ENCODE measurements around the gene EIF2S2.

EIF2S2 gene

GRCh38 chr20:34061695-34062094 lies 50.3 kb downstream of the EIF2S2 start:
- DNase-seq: no peak

- no peak for DNase-seq
Measured at GRCh38 chr20:34060970-34061369, 51.1 kb downstream of the EIF2S2 start.

DNA sequence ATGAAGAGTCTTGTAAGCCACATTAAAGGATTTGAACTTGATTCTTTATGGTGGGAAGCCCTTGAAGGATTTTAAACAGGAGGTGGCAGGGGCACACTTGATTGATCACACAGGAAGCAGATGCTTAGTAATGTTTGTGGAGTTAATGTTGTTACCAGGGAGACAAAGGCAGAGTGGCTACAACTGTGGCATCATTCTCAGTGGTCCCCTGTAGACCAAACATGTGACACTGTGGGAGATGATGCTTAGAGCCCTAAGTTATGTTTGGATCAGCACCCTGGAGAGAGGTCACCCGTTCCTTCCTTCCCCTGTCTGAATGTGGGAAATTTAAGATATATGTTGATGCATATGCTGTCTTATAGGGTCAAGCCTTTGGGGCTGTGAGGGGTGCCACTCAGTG lies 53.2 kb downstream of the EIF2S2 start:
- DNase-seq: no peak

DNA sequence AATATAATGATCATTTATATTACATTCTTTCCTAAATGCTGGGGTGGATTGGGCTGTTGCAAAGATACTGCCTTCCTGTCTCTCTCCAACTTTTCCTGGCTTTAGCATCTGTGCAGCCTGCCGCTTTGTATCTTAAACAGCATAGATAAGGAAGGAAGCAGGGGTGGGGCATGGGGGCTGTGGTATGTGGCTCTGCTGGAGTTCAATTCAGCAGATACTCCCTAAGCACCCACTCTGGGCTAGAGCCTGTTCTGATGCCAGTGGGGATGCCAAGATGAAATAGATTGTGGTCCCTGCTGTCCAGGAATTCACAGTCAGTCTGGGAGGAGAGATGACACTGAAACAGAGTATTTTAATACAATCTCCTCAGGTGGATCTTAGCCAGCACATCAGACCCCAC lies 56.8 kb downstream of the EIF2S2 start:
- DNase-seq: no peak

DNA sequence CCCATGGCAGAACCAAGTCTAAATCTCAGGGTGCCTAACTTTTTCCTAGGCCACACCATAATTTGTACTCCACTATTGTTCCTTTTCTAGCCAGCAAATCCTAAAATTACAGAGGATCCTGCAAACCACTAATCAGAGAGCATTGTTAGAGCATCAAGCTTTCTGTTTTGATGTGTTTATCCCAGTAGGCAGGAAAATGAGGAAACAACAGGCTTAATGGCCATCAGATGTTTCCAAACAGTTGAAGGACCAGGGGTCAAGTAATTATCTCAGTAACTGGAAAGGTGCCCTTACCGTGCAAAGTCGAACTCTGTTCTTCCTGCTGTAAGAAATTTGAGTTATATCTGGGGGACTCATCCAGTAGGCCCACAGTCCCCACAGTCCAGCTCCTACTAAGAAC lies 59.6 kb downstream of the EIF2S2 start:
- DNase-seq: no peak

DNA sequence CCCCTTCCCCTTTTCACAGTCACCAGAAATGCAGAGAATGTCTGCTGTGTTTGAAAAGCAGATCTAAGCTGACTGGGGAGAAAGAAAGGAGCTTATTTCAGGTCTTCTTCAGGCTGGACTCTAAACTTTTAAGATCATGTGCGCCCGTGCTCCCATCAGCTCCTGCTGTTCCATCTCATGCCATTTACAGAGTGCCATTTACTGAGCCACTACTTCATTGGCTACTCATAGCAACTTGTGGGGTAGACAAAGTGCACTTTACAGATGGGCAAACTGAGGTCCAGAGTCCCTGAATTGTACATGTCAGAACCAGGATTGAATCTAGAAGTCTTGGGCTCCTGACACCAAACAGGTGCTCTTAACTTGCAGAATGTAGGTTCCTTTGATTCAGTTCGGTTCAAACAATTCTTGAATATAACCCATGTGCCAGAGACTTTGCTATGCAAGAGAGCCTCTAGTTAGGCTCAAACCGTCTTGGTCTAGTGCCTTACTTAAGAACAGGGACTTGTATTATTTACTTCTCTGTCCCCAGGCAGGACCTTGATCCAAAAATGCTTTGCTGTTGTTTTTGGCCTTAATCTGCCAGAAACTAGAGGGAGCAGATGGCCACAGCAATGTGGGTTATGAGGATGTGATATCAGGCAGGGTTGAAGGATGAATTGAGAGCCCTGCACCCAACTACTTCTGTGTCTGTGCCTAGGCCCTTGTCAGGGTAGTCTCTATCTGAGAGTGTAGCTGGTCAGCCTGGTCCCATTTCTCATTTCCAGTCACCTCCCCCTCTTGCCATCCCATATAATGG lies 61.9 kb downstream of the EIF2S2 start:
- DNase-seq: no peak

GRCh38 chr20:34049389-34049788 lies 62.7 kb downstream of the EIF2S2 start:
- DNase-seq: no peak

GRCh38 chr20:34047917-34048316 lies 64.1 kb downstream of the EIF2S2 start:
- DNase-seq: no peak

GRCh38 chr20:34047010-34047687 lies 64.9 kb downstream of the EIF2S2 start:
- no peak for DNase-seq

DNA sequence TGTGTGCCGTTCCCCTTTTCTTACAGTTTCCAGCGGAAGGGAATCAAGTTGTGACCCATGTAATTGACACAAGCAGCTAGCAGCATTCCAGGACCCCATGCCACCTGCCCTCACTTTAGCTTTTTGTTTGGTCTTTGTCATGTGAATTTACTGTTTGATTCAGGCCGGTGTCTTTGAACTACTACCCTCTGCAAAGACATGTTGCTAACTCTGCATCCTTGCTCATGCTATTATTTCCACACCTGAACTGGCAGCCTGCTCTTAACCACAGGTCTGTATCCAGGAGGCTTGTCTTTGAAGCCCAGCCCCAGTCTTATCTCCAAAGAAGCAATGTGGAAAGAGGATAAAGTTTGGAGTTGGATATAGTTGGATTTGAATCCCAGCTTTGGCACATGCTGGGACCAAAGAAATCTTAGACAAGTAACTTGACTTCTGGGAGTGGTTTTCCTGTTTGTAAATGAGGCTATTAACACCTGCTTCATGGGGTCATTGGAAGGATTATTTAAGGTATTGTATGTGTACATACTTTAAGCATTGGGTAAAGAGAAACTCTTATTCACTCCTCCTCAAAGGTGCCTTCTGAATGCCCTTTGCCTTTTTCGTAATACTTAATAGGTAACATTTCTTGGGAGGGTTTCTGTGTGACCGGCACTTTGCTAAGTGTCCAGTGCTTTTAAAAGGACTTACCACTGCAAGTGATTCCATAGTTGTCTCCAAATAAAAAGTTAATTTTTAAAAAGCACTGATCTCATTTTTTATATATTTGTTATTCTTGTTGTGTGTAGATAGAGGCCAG lies 65.9 kb downstream of the EIF2S2 start:
- no peak for DNase-seq

- no peak for DNase-seq
Measured at GRCh38 chr20:34045294-34045693, 66.7 kb downstream of the EIF2S2 start.

- no peak for DNase-seq
Measured at GRCh38 chr20:34043025-34043424, 69.0 kb downstream of the EIF2S2 start.

GRCh38 chr20:34042262-34042661 lies 69.8 kb downstream of the EIF2S2 start:
- DNase-seq: no peak

GRCh38 chr20:34041226-34041625 lies 70.8 kb downstream of the EIF2S2 start:
- no peak for DNase-seq

DNA sequence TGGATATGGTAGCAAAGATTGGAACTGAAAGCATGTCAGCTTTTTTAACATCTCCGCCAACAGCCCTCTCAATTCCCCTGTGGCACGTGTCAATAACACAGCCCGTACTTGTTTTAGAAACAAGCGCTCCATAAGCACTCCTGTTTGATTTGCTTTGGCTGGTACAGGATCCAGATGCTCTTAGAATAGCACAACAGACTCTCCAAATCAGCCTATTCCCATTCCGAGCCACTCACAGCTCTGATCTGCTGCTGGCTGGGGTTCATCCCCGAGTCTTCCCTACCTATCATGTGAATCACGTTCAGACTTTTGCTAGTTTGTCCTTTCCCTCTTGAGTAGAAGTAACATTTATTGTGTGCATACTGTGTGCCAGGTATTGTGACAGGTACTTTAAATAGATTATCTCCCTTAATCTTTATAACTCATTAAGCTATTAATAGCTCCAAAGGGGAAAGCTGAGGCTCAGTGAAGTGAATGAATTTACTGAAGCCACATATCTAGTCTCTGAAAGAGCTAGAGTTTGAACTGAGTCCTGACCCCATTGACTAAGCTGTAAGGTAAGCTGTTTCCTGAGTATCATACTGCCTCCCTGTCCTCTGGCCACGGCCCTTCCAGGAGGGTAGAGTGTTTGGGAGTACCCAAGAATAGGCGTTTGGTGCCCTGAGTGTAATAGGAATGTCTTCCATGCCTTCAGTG lies 71.6 kb downstream of the EIF2S2 start:
- no peak for DNase-seq

Measured in right forelimb (tissue), 1 donor.